ENCODE data around the gene RRH. TPM values are rescaled to one million over a fixed set of nuclear protein-coding genes. Genes with fewer than 3 reads are reported as not detected.

RRH gene
- total and polyA plus RNA-seq, 7 donors, result 0.03 to 0.36 (median 0.12) TPM; not detected in 3

GRCh38 chr4:109809655-109810054 lies 18.1 kb upstream of the RRH start:
- WGBS, 3 donors, result 87 to 95% (median 92%) methylated on average over 2 of the region's 2 CpGs
- no peak for DNase-seq
- TF ChIP-seq CTCF (IDR thresholded peaks at IDR 0.05), result no peak
- Histone ChIP-seq H3K36me3 (ENCODE audit: insufficient read depth in 1 of 2, low read depth in 1 of 2) (no peaks in the 10 kb centered on the region), H3K4me3 (no peak overlapping the region), H3K27ac (no peak overlapping the region), H3K27me3 (ENCODE audit: insufficient read depth in 3 of 3, low read length in 2 of 3) (no peaks in the 10 kb centered on the region), H3K4me1 (no peaks in the 10 kb centered on the region), H3K9me3 (no peaks in the 10 kb centered on the region)
- intact Hi-C loops (cut with DNase I), result loop anchor here in 1 of 2 donors (10.0 kb wide), 2 partner anchors 175 to 1785 kb away; no protein-coding TSS in a partner anchor
- no peak for ATAC-seq

- Histone ChIP-seq H3K36me3 (ENCODE audit: insufficient read depth in 1 of 2, low read depth in 1 of 2) (no peaks in the 10 kb centered on the region), H3K27me3 (ENCODE audit: insufficient read depth in 3 of 3, low read length in 2 of 3) (no peaks in the 10 kb centered on the region), H3K27ac (no peak overlapping the region), H3K4me3 (no peak overlapping the region), H3K9me3 (no peaks in the 10 kb centered on the region), H3K4me1 (no peaks in the 10 kb centered on the region)
- intact Hi-C loops (cut with DNase I), result loop anchor here in 1 of 2 donors (10.0 kb wide), 1 partner anchor 174 kb away; no protein-coding TSS in a partner anchor
- DNase-seq (no peak), ATAC-seq (no peak)
- TF ChIP-seq CTCF (IDR thresholded peaks at IDR 0.05), result no peak
- 66 to 69% (median 69%) methylated on average over 11 of the region's 11 CpGs for WGBS, 3 donors
Measured at GRCh38 chr4:109810552-109811387, 17.0 kb upstream of the RRH start.

- H3K27me3 ChIP-seq (ENCODE audit: insufficient read depth in 3 of 3, low read length in 2 of 3), result no peaks in the 10 kb centered on the region
- no peak for DNase-seq
- no peak overlapping the region for H3K27ac ChIP-seq
- no peak for ATAC-seq
- peaks cover 4% of the 10 kb centered on the region for H3K4me1 ChIP-seq
- WGBS, 3 donors, result 47 to 62% (median 55%) methylated on average over 3 of the region's 3 CpGs
- no peaks in the 10 kb centered on the region for H3K9me3 ChIP-seq
- H3K4me3 ChIP-seq, result no peak overlapping the region
- intact Hi-C loops (cut with DNase I), result loop anchor here in 1 of 2 donors (10.0 kb wide), 1 partner anchor 173 kb away; no protein-coding TSS in a partner anchor
- TF ChIP-seq CTCF (IDR thresholded peaks at IDR 0.05), result no peak
- H3K36me3 ChIP-seq (ENCODE audit: insufficient read depth in 1 of 2, low read depth in 1 of 2), result no peaks in the 10 kb centered on the region
Measured at GRCh38 chr4:109811707-109812106, 16.1 kb upstream of the RRH start.

DNA sequence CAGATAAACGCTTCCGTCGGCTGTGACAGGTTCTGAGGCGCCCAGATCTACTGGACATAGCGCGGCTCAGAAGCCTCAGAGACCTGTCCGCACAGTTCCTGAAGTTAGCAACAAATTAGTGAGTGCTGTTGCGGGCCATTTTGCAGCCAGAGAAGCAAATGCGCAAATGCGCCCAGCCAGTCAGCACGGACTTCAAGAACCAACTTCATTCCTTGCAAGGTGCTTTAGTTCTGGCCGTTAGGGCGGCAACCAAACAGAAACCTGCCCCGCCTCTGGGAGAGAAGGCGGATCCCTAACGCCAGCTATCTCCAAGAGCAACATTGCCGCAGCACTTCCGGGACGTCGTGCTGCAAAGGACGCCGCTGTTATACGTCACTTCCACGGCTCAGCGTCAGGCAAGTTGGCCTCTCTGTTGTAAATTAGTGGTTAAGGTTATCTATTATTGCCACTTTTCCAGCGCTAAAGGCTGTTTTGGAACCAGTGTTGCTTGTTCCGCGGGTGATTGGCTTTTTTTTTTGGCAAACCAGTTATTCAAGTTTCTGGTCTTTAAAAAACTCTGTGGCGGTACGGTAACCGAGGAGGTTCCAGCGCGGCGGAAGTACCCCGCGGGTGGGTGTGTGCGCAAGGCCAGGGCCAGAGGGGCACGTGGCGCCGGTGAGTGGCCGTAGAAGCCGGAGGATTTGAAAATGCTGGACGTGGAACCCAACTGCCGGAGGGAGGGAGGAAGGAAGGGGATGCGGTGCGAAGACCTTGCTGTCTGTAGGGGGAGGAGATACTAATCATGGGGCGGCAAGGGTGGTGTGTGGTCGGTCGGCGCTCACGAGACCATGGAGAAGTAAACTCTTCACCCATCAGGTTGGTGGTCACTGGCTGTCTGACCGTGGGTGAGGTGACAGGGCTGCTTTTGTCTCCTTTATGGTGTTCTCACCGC lies 12.4 kb upstream of the RRH start, which contains the start of gene GAR1:
Gene GAR1, plus strand, starts transcription at position 612 of the 931 bp plus-strand sequence. CDS start 403 bp downstream, outside the sequence.
- Histone ChIP-seq H3K4me1 (peaks cover 10% of the 10 kb centered on the region), H3K4me3 (peak within 1 kb of the TSS; percentile 92), H3K9me3 (no peaks in the 10 kb centered on the region), H3K36me3 (ENCODE audit: insufficient read depth in 1 of 2, low read depth in 1 of 2) (peaks cover 5 to 32% of the 10 kb centered on the region in 2 donors), H3K27ac (peak within 1 kb of the TSS; percentile 92), H3K27me3 (ENCODE audit: insufficient read depth in 3 of 3, low read length in 2 of 3) (no peaks in the 10 kb centered on the region)
- intact Hi-C loops (cut with DNase I), result loop anchor here (2.0 to 10.0 kb wide), 4 partner anchors 87 to 388 kb away; partner anchors contain the start of gene CASP6 (in 1 of the 2)
- no peak for TF ChIP-seq CTCF (IDR thresholded peaks at IDR 0.05)
- DNase-seq (peak; percentile 87 to 93), ATAC-seq (peak; percentile 99 to 100 (median 100))
- 0% methylated on average over 53 of the region's 53 CpGs for WGBS, 3 donors
